Liver (tissue), 9 donors: ENCODE measurements around the gene AKT2. TPM values are rescaled to one million over a fixed set of nuclear protein-coding genes. Genes with fewer than 3 reads are reported as not detected.

ENCODE experiments used
- DNase-seq: peaks from one replicate; pipeline ENCODE4 v3.0.0-alpha.2; 2017; ENCODE audit warnings: low spot score
- H3K27ac ChIP-seq, 2 donors: one replicate each; pipeline ENCODE4 v1.7.0; 2013; ENCODE audit warnings: inconsistent platforms in 2 of 2, low read length in 2 of 2, control low read depth in 1 of 2, low read depth in 1 of 2, mild to moderate bottlenecking in 1 of 2
- H3K27me3 ChIP-seq, 4 donors: one replicate each; pipeline versions ENCODE4 v1.6.1 to v1.7.0; 2013; ENCODE audit warnings: low read length in 3 of 4, inconsistent platforms in 1 of 4, mild to moderate bottlenecking in 1 of 4, moderate library complexity in 1 of 4; ENCODE audit not compliant: control insufficient read depth in 4 of 4, insufficient read depth in 4 of 4
- H3K36me3 ChIP-seq, 4 donors: one replicate each; pipeline versions ENCODE4 v1.6.1 to v1.7.0; 2013; ENCODE audit warnings: low read length in 3 of 4, mild to moderate bottlenecking in 3 of 4, low read depth in 1 of 4, moderate library complexity in 1 of 4; ENCODE audit not compliant: control insufficient read depth in 4 of 4, insufficient read depth in 3 of 4
- H3K4me1 ChIP-seq, 4 donors: one replicate each; pipeline versions ENCODE4 v1.6.1 to v1.7.0; 2013; ENCODE audit warnings: low read length in 3 of 4, mild to moderate bottlenecking in 3 of 4, moderate library complexity in 1 of 4; ENCODE audit not compliant: control insufficient read depth in 4 of 4, insufficient read depth in 4 of 4
- H3K4me3 ChIP-seq, 3 donors: one replicate each; pipeline versions ENCODE4 v1.6.1 to v1.7.0; 2013; ENCODE audit warnings: low read length in 3 of 3, control low read depth in 1 of 3, low read depth in 1 of 3, mild to moderate bottlenecking in 1 of 3
- H3K9ac ChIP-seq, 2 donors: one replicate each; pipeline ENCODE4 v1.7.0; 2013; ENCODE audit warnings: low read length in 2 of 2, mild to moderate bottlenecking in 2 of 2, moderate library complexity in 2 of 2, control low read depth in 1 of 2, low read depth in 1 of 2
- H3K9me3 ChIP-seq, 4 donors: one replicate each; pipeline versions ENCODE4 v1.6.1 to v1.7.0; 2013; ENCODE audit warnings: low read length in 3 of 4; ENCODE audit not compliant: control insufficient read depth in 4 of 4
- EGR1 ChIP-seq, 2 donors: IDR thresholded peaks; 2 replicates each; pipeline ENCODE4 v1.6.1; 2016 to 2018; ENCODE audit warnings: antibody characterized with exemption in 2 of 2, low read depth in 2 of 2
- FOXA1 ChIP-seq: IDR thresholded peaks from 2 replicates; pipeline ENCODE4 v1.6.1; 2016; ENCODE audit warnings: antibody characterized with exemption
- GABPA ChIP-seq, 2 donors: IDR thresholded peaks in 1 of 2; conservative IDR thresholded peaks in 1 of 2; 2 replicates each; pipeline ENCODE4 v1.6.1; 2016; ENCODE audit warnings: antibody characterized with exemption in 2 of 2, mild to moderate bottlenecking in 1 of 2, moderate library complexity in 1 of 2
- HNF4A ChIP-seq, 2 donors: conservative IDR thresholded peaks; 2 replicates each; pipeline ENCODE4 v1.6.1; 2016; ENCODE audit warnings: antibody characterized with exemption in 2 of 2, mild to moderate bottlenecking in 2 of 2
- HNF4G ChIP-seq: IDR thresholded peaks from 2 replicates; pipeline ENCODE4 v1.6.1; 2016; ENCODE audit warnings: antibody characterized with exemption
- JUND ChIP-seq, 2 donors: IDR thresholded peaks; 2 replicates each; pipeline ENCODE4 v1.6.1; 2016; ENCODE audit warnings: antibody characterized with exemption in 2 of 2
- NR2F2 ChIP-seq: IDR thresholded peaks from 2 replicates; pipeline ENCODE4 v1.6.1; 2016; ENCODE audit warnings: antibody characterized with exemption
- RXRA ChIP-seq, 2 donors: IDR thresholded peaks; 2 replicates each; pipeline ENCODE4 v1.6.1; 2017 to 2018; ENCODE audit warnings: antibody characterized with exemption in 2 of 2, mild to moderate bottlenecking in 1 of 2
- TAF1 ChIP-seq: conservative IDR thresholded peaks from 2 replicates; pipeline ENCODE4 v1.6.1; 2016; ENCODE audit warnings: antibody characterized with exemption, mild to moderate bottlenecking
- YY1 ChIP-seq: IDR thresholded peaks from 2 replicates; pipeline ENCODE4 v1.6.1; 2016; ENCODE audit warnings: antibody characterized with exemption, mild to moderate bottlenecking
- WGBS: extraction: QIAGEN DNeasy Blood & Tissue Kit; methylation state at CpG from one replicate; pipeline ENCODE4 v1.1.7; 2013; 5-methylcytosine and 5-hydroxymethylcytosine counted together
- polyA plus RNA-seq, 2 donors: library from polyadenylated mRNA; stranded (reverse) in 1 of 2; unstranded in 1 of 2; fragments of 200-250 nt in 1 of 2; fragments of >200 nt in 1 of 2; fragmentation: Nextera tagmentation in 1 of 2; extraction: Ambion mirVana in 1 of 2; gene quantifications; one replicate each; pipeline versions ENCODE4 v1.2.1 to v1.2.3, GENCODE V29; 2013 to 2015
- total RNA-seq, 2 donors: library from RNA; depleted of rRNA; stranded (reverse); fragments of >200 nt; gene quantifications; one replicate each; pipeline ENCODE4 v1.2.3, GENCODE V29; 2014
- TF ChIP-seq, protein P1 (sequence below): fragments of 150-350 bp; IDR thresholded peaks from 2 replicates; pipeline ENCODE4 v1.5.1; 2017; ENCODE audit warnings: improper control_type of control experiment, low read depth, low read length; ENCODE audit not compliant: missing input control
- TF ChIP-seq, protein P2 (sequence below): IDR thresholded peaks from 2 replicates; pipeline ENCODE4 v1.6.1; 2016; ENCODE audit warnings: antibody characterized with exemption
- TF ChIP-seq, protein P3 (sequence below): IDR thresholded peaks from 2 replicates; pipeline ENCODE4 v1.6.1; 2016; ENCODE audit warnings: antibody characterized with exemption
- donor health status: healthy.
- donor health status: healthy.
- donor health status: healthy.
- donor health status: healthy.
- donor health status: healthy.

Gene AKT2
- total and polyA plus RNA-seq, 4 donors = 23.2 to 110 (median 60.4) TPM

DNA sequence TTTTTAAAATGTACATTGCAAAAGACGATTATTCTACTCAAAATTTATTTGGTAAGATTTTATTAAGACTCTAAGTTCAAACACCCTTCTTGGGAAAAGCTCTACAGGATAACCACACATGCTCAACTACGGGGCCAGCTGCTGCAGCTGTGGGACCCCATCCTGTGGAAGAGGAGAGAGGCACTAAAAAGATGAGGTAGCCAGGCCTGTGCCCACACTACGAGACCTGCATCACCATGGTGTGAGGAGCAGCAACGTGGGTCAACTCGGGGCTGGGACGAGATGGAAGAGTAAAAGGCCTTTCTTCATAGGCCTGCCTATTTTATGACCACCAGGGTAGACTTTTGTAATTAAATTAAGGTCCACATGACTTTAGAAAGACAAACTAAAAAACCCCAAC lies 54.1 kb downstream of the AKT2 start:
- H3K4me3 ChIP-seq = no peak overlapping the region

GRCh38 chr19:40229926-40230417 lies 55.2 kb downstream of the AKT2 start:
- H3K9me3 ChIP-seq = no peaks in the 10 kb centered on the region
- H3K9ac ChIP-seq = no peak overlapping the region
- H3K4me1 ChIP-seq = peaks cover 10 to 32% (median 27%) of the 10 kb centered on the region in 4 donors
- H3K27ac ChIP-seq = no peak overlapping the region
- no peak overlapping the region for H3K4me3 ChIP-seq
- DNase-seq = no peak
- H3K36me3 ChIP-seq = peaks cover under 1 to 13% (median 9%) of the 10 kb centered on the region in 4 donors
- no peak for TF ChIP-seq TAF1
- TF ChIP-seq HNF4A (conservative IDR thresholded peaks at IDR 0.05) = no peak
- TF ChIP-seq, protein P1, sequence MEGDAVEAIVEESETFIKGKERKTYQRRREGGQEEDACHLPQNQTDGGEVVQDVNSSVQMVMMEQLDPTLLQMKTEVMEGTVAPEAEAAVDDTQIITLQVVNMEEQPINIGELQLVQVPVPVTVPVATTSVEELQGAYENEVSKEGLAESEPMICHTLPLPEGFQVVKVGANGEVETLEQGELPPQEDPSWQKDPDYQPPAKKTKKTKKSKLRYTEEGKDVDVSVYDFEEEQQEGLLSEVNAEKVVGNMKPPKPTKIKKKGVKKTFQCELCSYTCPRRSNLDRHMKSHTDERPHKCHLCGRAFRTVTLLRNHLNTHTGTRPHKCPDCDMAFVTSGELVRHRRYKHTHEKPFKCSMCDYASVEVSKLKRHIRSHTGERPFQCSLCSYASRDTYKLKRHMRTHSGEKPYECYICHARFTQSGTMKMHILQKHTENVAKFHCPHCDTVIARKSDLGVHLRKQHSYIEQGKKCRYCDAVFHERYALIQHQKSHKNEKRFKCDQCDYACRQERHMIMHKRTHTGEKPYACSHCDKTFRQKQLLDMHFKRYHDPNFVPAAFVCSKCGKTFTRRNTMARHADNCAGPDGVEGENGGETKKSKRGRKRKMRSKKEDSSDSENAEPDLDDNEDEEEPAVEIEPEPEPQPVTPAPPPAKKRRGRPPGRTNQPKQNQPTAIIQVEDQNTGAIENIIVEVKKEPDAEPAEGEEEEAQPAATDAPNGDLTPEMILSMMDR = no peak
- TF ChIP-seq RXRA (IDR thresholded peaks at IDR 0.05) = no peak
- no peak for TF ChIP-seq NR2F2
- no peak for TF ChIP-seq FOXA1
- no peak for TF ChIP-seq EGR1 (IDR thresholded peaks at IDR 0.05; ENCODE audit: low read depth in 2 of 2)
- TF ChIP-seq, protein P2, sequence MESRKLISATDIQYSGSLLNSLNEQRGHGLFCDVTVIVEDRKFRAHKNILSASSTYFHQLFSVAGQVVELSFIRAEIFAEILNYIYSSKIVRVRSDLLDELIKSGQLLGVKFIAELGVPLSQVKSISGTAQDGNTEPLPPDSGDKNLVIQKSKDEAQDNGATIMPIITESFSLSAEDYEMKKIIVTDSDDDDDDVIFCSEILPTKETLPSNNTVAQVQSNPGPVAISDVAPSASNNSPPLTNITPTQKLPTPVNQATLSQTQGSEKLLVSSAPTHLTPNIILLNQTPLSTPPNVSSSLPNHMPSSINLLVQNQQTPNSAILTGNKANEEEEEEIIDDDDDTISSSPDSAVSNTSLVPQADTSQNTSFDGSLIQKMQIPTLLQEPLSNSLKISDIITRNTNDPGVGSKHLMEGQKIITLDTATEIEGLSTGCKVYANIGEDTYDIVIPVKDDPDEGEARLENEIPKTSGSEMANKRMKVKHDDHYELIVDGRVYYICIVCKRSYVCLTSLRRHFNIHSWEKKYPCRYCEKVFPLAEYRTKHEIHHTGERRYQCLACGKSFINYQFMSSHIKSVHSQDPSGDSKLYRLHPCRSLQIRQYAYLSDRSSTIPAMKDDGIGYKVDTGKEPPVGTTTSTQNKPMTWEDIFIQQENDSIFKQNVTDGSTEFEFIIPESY = no peak
- no peak for TF ChIP-seq YY1
- H3K27me3 ChIP-seq = no peaks in the 10 kb centered on the region
- WGBS = 88% methylated on average over 4 of the region's 4 CpGs

More for the DNA sequence above, 54.1 kb downstream of the AKT2 start:
- Histone ChIP-seq H3K27me3 (no peaks in the 10 kb centered on the region), H3K9me3 (no peaks in the 10 kb centered on the region), H3K9ac (no peak overlapping the region), H3K27ac (peak overlapping the region; percentile 26 to 75), H3K36me3 (peaks cover 6 to 24% (median 13%) of the 10 kb centered on the region in 4 donors), H3K4me1 (peaks cover 10 to 24% (median 19%) of the 10 kb centered on the region in 4 donors)
- WGBS = 88% methylated on average over 6 of the region's 6 CpGs
- no peak for DNase-seq
- TF ChIP-seq GABPA (IDR thresholded peaks at IDR 0.05 in 1 of 2, conservative IDR thresholded peaks at IDR 0.05 in 1 of 2) = no peak

GRCh38 chr19:40229484-40229883 lies 55.7 kb downstream of the AKT2 start:
- no peaks in the 10 kb centered on the region for H3K27me3 ChIP-seq
- no peak overlapping the region for H3K27ac ChIP-seq
- TF ChIP-seq JUND (IDR thresholded peaks at IDR 0.05) (no peak), RXRA (IDR thresholded peaks at IDR 0.05) (no peak), HNF4G (no peak), GABPA (IDR thresholded peaks at IDR 0.05 in 1 of 2, conservative IDR thresholded peaks at IDR 0.05 in 1 of 2) (no peak)
- TF ChIP-seq, protein P1 = no peak
- TF ChIP-seq, protein P3, sequence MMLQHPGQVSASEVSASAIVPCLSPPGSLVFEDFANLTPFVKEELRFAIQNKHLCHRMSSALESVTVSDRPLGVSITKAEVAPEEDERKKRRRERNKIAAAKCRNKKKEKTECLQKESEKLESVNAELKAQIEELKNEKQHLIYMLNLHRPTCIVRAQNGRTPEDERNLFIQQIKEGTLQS = no peak
- H3K4me1 ChIP-seq = peaks cover 10 to 32% (median 27%) of the 10 kb centered on the region in 4 donors
- WGBS = 52% methylated on average over 3 of the region's 3 CpGs
- H3K9ac ChIP-seq = no peak overlapping the region
- no peak for DNase-seq
- H3K4me3 ChIP-seq = no peak overlapping the region
- H3K36me3 ChIP-seq = peaks cover 0 to 9% (median 5%) of the 10 kb centered on the region in 4 donors
- H3K9me3 ChIP-seq = no peaks in the 10 kb centered on the region
